Kasumi-1 (cell line): ENCODE results near the gene AMDHD1.

Source experiments
- DNase-seq, 2 experiments: peaks; one replicate each; lab custom pipeline; 2025; lab: John Stamatoyannopoulos, UW

Gene AMDHD1

GRCh38 chr12:95996034-95996658 lies 53.0 kb downstream of the AMDHD1 start, which contains the start of gene HAL:
HAL (minus strand) TSS chr12:95996344; CDS start chr12:95995910, 434 bp downstream.
- no peak for DNase-seq

- no peak for DNase-seq
Measured at GRCh38 chr12:95997276-95997675, 54.1 kb downstream of the AMDHD1 start.

- DNase-seq = no peak
Measured at GRCh38 chr12:95997911-95998510, 54.9 kb downstream of the AMDHD1 start.

GRCh38 chr12:95998611-95999286 lies 55.6 kb downstream of the AMDHD1 start:
- peak; percentile 90 for DNase-seq

- DNase-seq = no peak
Measured at GRCh38 chr12:95999484-95999883, 56.4 kb downstream of the AMDHD1 start.

- DNase-seq = no peak
Measured at GRCh38 chr12:96000858-96001257, 57.7 kb downstream of the AMDHD1 start.

GRCh38 chr12:96006727-96007126 lies 63.6 kb downstream of the AMDHD1 start:
- no peak for DNase-seq

- no peak for DNase-seq
Measured at GRCh38 chr12:96007729-96008128, 64.6 kb downstream of the AMDHD1 start.

- no peak for DNase-seq
Measured at GRCh38 chr12:96014943-96015599, 71.9 kb downstream of the AMDHD1 start.

- peak; percentile 18 to 46 for DNase-seq
Measured at GRCh38 chr12:96015672-96016071, 72.5 kb downstream of the AMDHD1 start.
